Breast epithelium (tissue), 3 donors: ENCODE results near the gene FBXL22.

Experiments used
- CTCF ChIP-seq, 3 donors: fragments of 450-650 bp; IDR thresholded peaks; one replicate each; pipeline ENCODE4 v1.5.1; 2016 to 2017; ENCODE audit warnings: antibody characterized with exemption in 3 of 3, mild to moderate bottlenecking in 3 of 3, moderate library complexity in 3 of 3
- POLR2A ChIP-seq: fragments of 450-650 bp; IDR thresholded peaks from one replicate; pipeline ENCODE4 v1.6.1; 2016; ENCODE audit warnings: antibody characterized with exemption, mild to moderate bottlenecking, moderate library complexity
- POLR2AphosphoS5 ChIP-seq, 3 donors: sonication (generic); formaldehyde crosslinking; IDR thresholded peaks; one replicate each; pipeline ENCODE4 v1.6.1; 2017; ENCODE audit warnings: antibody characterized with exemption in 3 of 3

GRCh38 chr15:63595688-63596087 is 1.5 kb upstream of the FBXL22 start:
- TF ChIP-seq CTCF (IDR thresholded peaks at IDR 0.05) (no peak), POLR2A (no peak), POLR2AphosphoS5 (IDR thresholded peaks at IDR 0.05) (no peak)
